Liver (tissue), 9 donors: Measurements from ENCODE around the gene CYP39A1. TPM values are rescaled to one million over a fixed set of nuclear protein-coding genes. Genes with fewer than 3 reads are reported as not detected.

Experiments
- DNase-seq: peaks from one replicate; pipeline ENCODE4 v3.0.0-alpha.2; 2017; ENCODE audit warnings: low spot score
- H3K27ac ChIP-seq, 2 donors: one replicate each; pipeline ENCODE4 v1.7.0; 2013; ENCODE audit warnings: inconsistent platforms in 2 of 2, low read length in 2 of 2, control low read depth in 1 of 2, low read depth in 1 of 2, mild to moderate bottlenecking in 1 of 2
- H3K27me3 ChIP-seq, 4 donors: one replicate each; pipeline versions ENCODE4 v1.6.1 to v1.7.0; 2013; ENCODE audit warnings: low read length in 3 of 4, inconsistent platforms in 1 of 4, mild to moderate bottlenecking in 1 of 4, moderate library complexity in 1 of 4; ENCODE audit not compliant: control insufficient read depth in 4 of 4, insufficient read depth in 4 of 4
- H3K36me3 ChIP-seq, 4 donors: one replicate each; pipeline versions ENCODE4 v1.6.1 to v1.7.0; 2013; ENCODE audit warnings: low read length in 3 of 4, mild to moderate bottlenecking in 3 of 4, low read depth in 1 of 4, moderate library complexity in 1 of 4; ENCODE audit not compliant: control insufficient read depth in 4 of 4, insufficient read depth in 3 of 4
- H3K4me1 ChIP-seq, 4 donors: one replicate each; pipeline versions ENCODE4 v1.6.1 to v1.7.0; 2013; ENCODE audit warnings: low read length in 3 of 4, mild to moderate bottlenecking in 3 of 4, moderate library complexity in 1 of 4; ENCODE audit not compliant: control insufficient read depth in 4 of 4, insufficient read depth in 4 of 4
- H3K4me3 ChIP-seq, 3 donors: one replicate each; pipeline versions ENCODE4 v1.6.1 to v1.7.0; 2013; ENCODE audit warnings: low read length in 3 of 3, control low read depth in 1 of 3, low read depth in 1 of 3, mild to moderate bottlenecking in 1 of 3
- H3K9ac ChIP-seq, 2 donors: one replicate each; pipeline ENCODE4 v1.7.0; 2013; ENCODE audit warnings: low read length in 2 of 2, mild to moderate bottlenecking in 2 of 2, moderate library complexity in 2 of 2, control low read depth in 1 of 2, low read depth in 1 of 2
- H3K9me3 ChIP-seq, 4 donors: one replicate each; pipeline versions ENCODE4 v1.6.1 to v1.7.0; 2013; ENCODE audit warnings: low read length in 3 of 4; ENCODE audit not compliant: control insufficient read depth in 4 of 4
- ATF3 ChIP-seq: IDR thresholded peaks from 2 replicates; pipeline ENCODE4 v1.6.1; 2016; ENCODE audit warnings: antibody characterized with exemption
- CTCF ChIP-seq: fragments of 150-350 bp; IDR thresholded peaks from 2 replicates; pipeline ENCODE4 v1.5.1; 2017; ENCODE audit warnings: improper control_type of control experiment, low read depth, low read length; ENCODE audit not compliant: missing input control
- FOXA1 ChIP-seq: IDR thresholded peaks from 2 replicates; pipeline ENCODE4 v1.6.1; 2016; ENCODE audit warnings: antibody characterized with exemption
- FOXA2 ChIP-seq: IDR thresholded peaks from 2 replicates; pipeline ENCODE4 v1.6.1; 2016; ENCODE audit warnings: antibody characterized with exemption
- GABPA ChIP-seq, 2 donors: IDR thresholded peaks in 1 of 2; conservative IDR thresholded peaks in 1 of 2; 2 replicates each; pipeline ENCODE4 v1.6.1; 2016; ENCODE audit warnings: antibody characterized with exemption in 2 of 2, mild to moderate bottlenecking in 1 of 2, moderate library complexity in 1 of 2
- HNF4A ChIP-seq, 2 donors: conservative IDR thresholded peaks; 2 replicates each; pipeline ENCODE4 v1.6.1; 2016; ENCODE audit warnings: antibody characterized with exemption in 2 of 2, mild to moderate bottlenecking in 2 of 2
- HNF4G ChIP-seq: IDR thresholded peaks from 2 replicates; pipeline ENCODE4 v1.6.1; 2016; ENCODE audit warnings: antibody characterized with exemption
- JUND ChIP-seq, 2 donors: IDR thresholded peaks; 2 replicates each; pipeline ENCODE4 v1.6.1; 2016; ENCODE audit warnings: antibody characterized with exemption in 2 of 2
- NR2F2 ChIP-seq: IDR thresholded peaks from 2 replicates; pipeline ENCODE4 v1.6.1; 2016; ENCODE audit warnings: antibody characterized with exemption
- RAD21 ChIP-seq, 2 donors: IDR thresholded peaks; 2 replicates each; pipeline ENCODE4 v1.6.1; 2016; ENCODE audit warnings: antibody characterized with exemption in 2 of 2, mild to moderate bottlenecking in 2 of 2
- REST ChIP-seq: IDR thresholded peaks from 2 replicates; pipeline ENCODE4 v1.6.1; 2016; ENCODE audit warnings: antibody characterized with exemption, mild to moderate bottlenecking
- RXRA ChIP-seq, 2 donors: IDR thresholded peaks; 2 replicates each; pipeline ENCODE4 v1.6.1; 2017 to 2018; ENCODE audit warnings: antibody characterized with exemption in 2 of 2, mild to moderate bottlenecking in 1 of 2
- TAF1 ChIP-seq: conservative IDR thresholded peaks from 2 replicates; pipeline ENCODE4 v1.6.1; 2016; ENCODE audit warnings: antibody characterized with exemption, mild to moderate bottlenecking
- WGBS: extraction: QIAGEN DNeasy Blood & Tissue Kit; methylation state at CpG from one replicate; pipeline ENCODE4 v1.1.7; 2013; 5-methylcytosine and 5-hydroxymethylcytosine counted together
- polyA plus RNA-seq, 2 donors: library from polyadenylated mRNA; stranded (reverse) in 1 of 2; unstranded in 1 of 2; fragments of 200-250 nt in 1 of 2; fragments of >200 nt in 1 of 2; fragmentation: Nextera tagmentation in 1 of 2; extraction: Ambion mirVana in 1 of 2; gene quantifications; one replicate each; pipeline versions ENCODE4 v1.2.1 to v1.2.3, GENCODE V29; 2013 to 2015
- total RNA-seq, 2 donors: library from RNA; depleted of rRNA; stranded (reverse); fragments of >200 nt; gene quantifications; one replicate each; pipeline ENCODE4 v1.2.3, GENCODE V29; 2014
- TF ChIP-seq, protein P1 (sequence below): IDR thresholded peaks from 2 replicates; pipeline ENCODE4 v1.6.1; 2016; ENCODE audit warnings: antibody characterized with exemption
- donor health status: healthy.
- donor health status: healthy.
- donor health status: healthy.
- donor health status: healthy.
- donor health status: healthy.

The CYP39A1 gene
- total and polyA plus RNA-seq, 4 donors: 10.8 to 29.8 (median 15.2) TPM

- DNase-seq: no peak
- Histone ChIP-seq H3K4me1 (no peaks in the 10 kb centered on the region), H3K36me3 (peaks cover 1 to 13% (median 10%) of the 10 kb centered on the region in 4 donors), H3K27ac (no peak overlapping the region), H3K4me3 (no peak overlapping the region), H3K9ac (no peak overlapping the region), H3K9me3 (peaks cover 0 to 6% (median 0%) of the 10 kb centered on the region in 4 donors), H3K27me3 (no peaks in the 10 kb centered on the region)
- no peak for TF ChIP-seq FOXA1
- TF ChIP-seq HNF4A (conservative IDR thresholded peaks at IDR 0.05): no peak
- TF ChIP-seq ATF3: no peak
- TF ChIP-seq HNF4G: no peak
- no peak for TF ChIP-seq NR2F2
- TF ChIP-seq RAD21 (IDR thresholded peaks at IDR 0.05): no peak
- no peak for TF ChIP-seq REST
- no peak for TF ChIP-seq TAF1
- TF ChIP-seq GABPA (IDR thresholded peaks at IDR 0.05 in 1 of 2, conservative IDR thresholded peaks at IDR 0.05 in 1 of 2): no peak
- WGBS: 92% methylated on average over 3 of the region's 3 CpGs
These were observed 77.1 kb downstream of the CYP39A1 start for GRCh38 chr6:46575530-46575929.

GRCh38 chr6:46573140-46573539 lies 79.5 kb downstream of the CYP39A1 start:
- H3K9me3 ChIP-seq: peaks cover 0 to 6% (median 0%) of the 10 kb centered on the region in 4 donors
- no peak overlapping the region for H3K4me3 ChIP-seq
- DNase-seq: no peak
- no peak for TF ChIP-seq JUND (IDR thresholded peaks at IDR 0.05)
- TF ChIP-seq HNF4A (conservative IDR thresholded peaks at IDR 0.05): no peak
- TF ChIP-seq CTCF: no peak
- TF ChIP-seq FOXA2: no peak
- TF ChIP-seq NR2F2: no peak
- no peak for TF ChIP-seq RXRA (IDR thresholded peaks at IDR 0.05)
- H3K27ac ChIP-seq: no peak overlapping the region
- H3K36me3 ChIP-seq: peaks cover 1 to 13% (median 10%) of the 10 kb centered on the region in 4 donors
- no peak overlapping the region for H3K9ac ChIP-seq
- 50% methylated on average over 2 of the region's 2 CpGs for WGBS
- H3K4me1 ChIP-seq: no peaks in the 10 kb centered on the region
- H3K27me3 ChIP-seq: no peaks in the 10 kb centered on the region

DNA sequence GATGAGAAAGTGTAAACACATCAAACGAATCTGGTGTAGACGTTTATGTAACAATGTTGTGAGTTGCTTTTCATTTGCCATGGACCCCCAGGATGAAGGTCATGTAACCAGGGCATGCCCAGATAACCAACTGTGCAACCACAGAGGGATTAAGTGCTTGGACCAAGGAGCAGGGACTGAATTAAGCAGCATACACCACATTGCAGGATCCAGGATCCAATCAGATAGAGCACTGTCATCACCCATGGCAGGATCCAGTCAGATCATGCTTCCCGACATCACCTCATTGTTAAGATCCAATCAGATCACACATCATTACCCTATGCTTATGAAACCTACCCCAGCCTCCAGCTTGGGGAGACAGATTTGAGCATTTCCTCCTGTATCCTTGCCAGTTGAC lies 87.1 kb downstream of the CYP39A1 start:
- TF ChIP-seq, protein P1, sequence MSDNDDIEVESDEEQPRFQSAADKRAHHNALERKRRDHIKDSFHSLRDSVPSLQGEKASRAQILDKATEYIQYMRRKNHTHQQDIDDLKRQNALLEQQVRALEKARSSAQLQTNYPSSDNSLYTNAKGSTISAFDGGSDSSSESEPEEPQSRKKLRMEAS: no peak
- no peak for TF ChIP-seq RXRA (IDR thresholded peaks at IDR 0.05)
- Histone ChIP-seq H3K9ac (no peak overlapping the region), H3K4me1 (no peaks in the 10 kb centered on the region), H3K36me3 (no peaks in the 10 kb centered on the region), H3K4me3 (no peak overlapping the region), H3K9me3 (no peaks in the 10 kb centered on the region), H3K27me3 (no peaks in the 10 kb centered on the region), H3K27ac (no peak overlapping the region)
- WGBS: 92% methylated on average over 3 of the region's 3 CpGs
- DNase-seq: no peak
